KMS-11 (cell line): ENCODE results near the gene NECTIN3.

Source experiments
- H2AFZ ChIP-seq: fragments of 200-600 bp; sonication (generic); 2 replicates; pipeline ENCODE4 v1.6.1; 2016; ENCODE audit warnings: antibody characterized with exemption, mixed run types, low read depth
- H3K27ac ChIP-seq: fragments of 200-600 bp; sonication (generic); 2 replicates; pipeline ENCODE4 v1.6.1; 2016; ENCODE audit warnings: mild to moderate bottlenecking, mixed run types
- H3K27me3 ChIP-seq: fragments of 200-600 bp; sonication (generic); 2 replicates; pipeline ENCODE4 v1.6.1; 2017; ENCODE audit warnings: mild to moderate bottlenecking, low read depth, mixed run types, moderate library complexity; ENCODE audit not compliant: insufficient read depth
- H3K36me3 ChIP-seq: fragments of 200-600 bp; sonication (generic); 2 replicates; pipeline ENCODE4 v1.6.1; 2017; ENCODE audit warnings: mild to moderate bottlenecking, mixed run types; ENCODE audit not compliant: insufficient read depth
- H3K4me1 ChIP-seq: fragments of 200-600 bp; sonication (generic); 2 replicates; pipeline ENCODE4 v1.6.1; 2016; ENCODE audit warnings: mild to moderate bottlenecking, low read depth, mixed run types; ENCODE audit not compliant: poor library complexity, severe bottlenecking
- H3K4me2 ChIP-seq: fragments of 200-600 bp; sonication (generic); 2 replicates; pipeline ENCODE4 v1.7.0; 2016; ENCODE audit warnings: mild to moderate bottlenecking, mixed run types
- H3K4me3 ChIP-seq: fragments of 200-600 bp; sonication (generic); IDR thresholded peaks from 2 replicates; pipeline ENCODE4 v1.6.1; 2017; ENCODE audit warnings: low read depth, low read length, mixed read lengths; ENCODE audit not compliant: insufficient read depth
- H3K79me2 ChIP-seq: fragments of 200-600 bp; sonication (generic); 2 replicates; pipeline ENCODE4 v1.6.1; 2016; ENCODE audit warnings: low read depth, mixed run types; ENCODE audit not compliant: insufficient read depth
- H3K9ac ChIP-seq: fragments of 200-600 bp; sonication (generic); 2 replicates; pipeline ENCODE4 v1.6.1; 2016; ENCODE audit warnings: mild to moderate bottlenecking, mixed run types
- H4K20me1 ChIP-seq: fragments of 200-600 bp; sonication (generic); 2 replicates; pipeline ENCODE4 v1.6.1; 2016; ENCODE audit warnings: mild to moderate bottlenecking, mixed run types; ENCODE audit not compliant: insufficient read depth
- CTCF ChIP-seq: fragments of 200-600 bp; sonication (generic); conservative IDR thresholded peaks from 2 replicates; pipeline ENCODE4 v1.6.1; 2017; ENCODE audit warnings: low read depth, mild to moderate bottlenecking, antibody characterized with exemption, low read length, moderate library complexity, mixed read lengths

NECTIN3 gene

GRCh38 chr3:111045564-111045963 is 26.1 kb upstream of the NECTIN3 start:
- Histone ChIP-seq H3K4me1 (no peaks in the 10 kb centered on the region), H3K36me3 (no peaks in the 10 kb centered on the region), H3K9ac (no peak overlapping the region), H3K4me3 (no peak overlapping the region), H4K20me1 (no peaks in the 10 kb centered on the region), H3K27ac (no peak overlapping the region), H2AFZ (no peak overlapping the region), H3K79me2 (no peaks in the 10 kb centered on the region), H3K27me3 (no peaks in the 10 kb centered on the region), H3K4me2 (no peak overlapping the region)
- no peak for TF ChIP-seq CTCF

GRCh38 chr3:111047042-111047441 is 24.6 kb upstream of the NECTIN3 start:
- Histone ChIP-seq H3K27ac (no peak overlapping the region), H4K20me1 (no peaks in the 10 kb centered on the region), H3K4me2 (no peak overlapping the region), H3K36me3 (no peaks in the 10 kb centered on the region), H3K9ac (no peak overlapping the region), H3K4me1 (peaks cover 5% of the 10 kb centered on the region), H3K4me3 (no peak overlapping the region), H3K27me3 (no peaks in the 10 kb centered on the region), H2AFZ (no peak overlapping the region), H3K79me2 (no peaks in the 10 kb centered on the region)
- no peak for TF ChIP-seq CTCF

DNA sequence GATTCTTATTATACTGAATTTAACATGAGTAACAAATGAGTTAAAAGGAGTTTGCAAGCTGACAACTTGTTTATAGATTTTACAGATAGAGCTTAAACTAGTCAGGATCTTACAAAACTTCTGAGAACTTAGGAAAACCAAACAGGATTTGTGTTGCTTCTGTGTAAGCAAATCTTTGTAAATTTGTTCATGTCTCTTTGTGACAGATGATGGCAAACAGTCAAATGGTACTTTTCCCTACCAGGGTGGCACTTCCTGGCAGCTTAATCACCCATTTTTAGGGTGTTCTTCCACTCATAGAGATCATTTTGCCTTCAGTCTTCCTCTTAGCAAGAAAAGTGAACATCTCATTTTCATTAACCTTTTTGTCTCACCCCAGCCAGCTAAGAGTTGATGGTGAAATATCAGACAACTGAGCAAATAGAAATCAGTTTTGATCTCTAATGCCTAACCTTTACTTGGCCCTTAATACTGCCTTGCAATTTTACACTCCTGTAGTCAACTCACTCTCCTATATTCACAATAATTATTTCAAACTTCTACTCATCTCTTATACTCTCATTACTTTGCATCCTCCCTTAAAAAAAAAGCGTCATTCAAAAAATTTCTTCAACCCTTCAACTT is 23.7 kb upstream of the NECTIN3 start:
- Histone ChIP-seq H2AFZ (no peak overlapping the region), H4K20me1 (no peaks in the 10 kb centered on the region), H3K4me1 (peaks cover 5% of the 10 kb centered on the region), H3K4me2 (no peak overlapping the region), H3K27me3 (no peaks in the 10 kb centered on the region), H3K36me3 (no peaks in the 10 kb centered on the region), H3K4me3 (no peak overlapping the region), H3K9ac (no peak overlapping the region), H3K27ac (no peak overlapping the region), H3K79me2 (no peaks in the 10 kb centered on the region)
- no peak for TF ChIP-seq CTCF

DNA sequence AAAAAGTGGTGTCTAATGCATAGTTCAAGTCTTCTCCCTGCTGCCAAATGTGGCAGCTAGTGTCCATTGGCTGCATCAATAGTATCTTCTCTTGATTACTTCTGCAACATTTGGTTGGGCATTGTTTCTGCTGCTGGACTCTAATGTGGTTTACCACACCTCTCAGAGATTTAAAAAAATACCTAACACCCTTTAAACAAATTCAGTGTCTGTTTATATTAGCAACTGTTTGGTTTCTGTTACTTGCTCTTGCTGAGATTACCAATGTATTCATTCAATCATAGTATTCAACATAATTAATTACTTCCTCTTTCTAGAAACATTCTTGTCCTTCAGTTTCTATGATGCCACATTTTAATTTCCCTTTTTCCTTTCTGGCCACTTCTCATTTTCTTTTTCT is 20.3 kb upstream of the NECTIN3 start:
- H3K4me1 ChIP-seq = peaks cover 5% of the 10 kb centered on the region

More for the DNA sequence above, 20.3 kb upstream of the NECTIN3 start:
- no peak overlapping the region for H3K4me2 ChIP-seq
- TF ChIP-seq CTCF = no peak
- no peaks in the 10 kb centered on the region for H4K20me1 ChIP-seq
- H3K36me3 ChIP-seq = no peaks in the 10 kb centered on the region
- H3K79me2 ChIP-seq = no peaks in the 10 kb centered on the region
- no peak overlapping the region for H2AFZ ChIP-seq
- no peaks in the 10 kb centered on the region for H3K27me3 ChIP-seq
- H3K4me3 ChIP-seq = no peak overlapping the region
- H3K9ac ChIP-seq = no peak overlapping the region
- H3K27ac ChIP-seq = no peak overlapping the region
